ENCODE data around the gene CCDC17. TPM values are rescaled to one million over a fixed set of nuclear protein-coding genes. Genes with fewer than 3 reads are reported as not detected.

The CCDC17 gene
- total RNA-seq, 4 donors from 2014 or later = 1.4 to 2.1 (median 1.7) TPM

GRCh38 chr1:45654540-45655280 is 30.9 kb upstream of the CCDC17 start:
- intact Hi-C loops (cut with DNase I; ENCODE audit: low total_unique reads) = loop anchor here (5.0 kb wide), 1 partner anchor 782 kb away; no protein-coding TSS in a partner anchor
- 69 to 70% methylated on average over 12 of the region's 12 CpGs for WGBS, 2 donors
- H3K4me3 ChIP-seq (ENCODE audit: low read depth, poor library complexity, severe bottlenecking) = no peak overlapping the region
- DNase-seq (ENCODE audit: low spot score in 2 of 2) = no peak
- no peak for TF ChIP-seq POLR2A (IDR thresholded peaks at IDR 0.05)
- no peak for TF ChIP-seq CTCF (IDR thresholded peaks at IDR 0.05)

- DNase-seq (ENCODE audit: low spot score in 2 of 2) = no peak
- no peak for TF ChIP-seq POLR2A (IDR thresholded peaks at IDR 0.05)
- TF ChIP-seq CTCF (IDR thresholded peaks at IDR 0.05) = no peak
- intact Hi-C loops (cut with DNase I; ENCODE audit: low total_unique reads) = no loop called here
- H3K4me3 ChIP-seq (ENCODE audit: low read depth, poor library complexity, severe bottlenecking) = no peak overlapping the region
- 94 to 95% methylated on average over 9 of the region's 9 CpGs for WGBS, 2 donors
Observed at GRCh38 chr1:45647248-45648021, 23.6 kb upstream of the CCDC17 start.

- intact Hi-C loops (cut with DNase I; ENCODE audit: low total_unique reads) = no loop called here
Observed at GRCh38 chr1:45644661-45645060, 20.8 kb upstream of the CCDC17 start.

GRCh38 chr1:45643978-45644377 is 20.1 kb upstream of the CCDC17 start:
- H3K4me3 ChIP-seq (ENCODE audit: low read depth, poor library complexity, severe bottlenecking) = no peak overlapping the region
- intact Hi-C loops (cut with DNase I; ENCODE audit: low total_unique reads) = no loop called here
- DNase-seq (ENCODE audit: low spot score in 2 of 2) = no peak
- TF ChIP-seq CTCF (IDR thresholded peaks at IDR 0.05) = no peak

More at GRCh38 chr1:45644661-45645060, 20.8 kb upstream of the CCDC17 start:
- no peak for DNase-seq (ENCODE audit: low spot score in 2 of 2)
- WGBS, 2 donors = 82 to 85% methylated on average over 2 of the region's 2 CpGs
- no peak for TF ChIP-seq CTCF (IDR thresholded peaks at IDR 0.05)
- no peak for TF ChIP-seq POLR2A (IDR thresholded peaks at IDR 0.05)
- no peak overlapping the region for H3K4me3 ChIP-seq (ENCODE audit: low read depth, poor library complexity, severe bottlenecking)

- 74 to 79% methylated on average over 5 of the region's 5 CpGs for WGBS, 2 donors
- TF ChIP-seq POLR2A (IDR thresholded peaks at IDR 0.05) = no peak
- TF ChIP-seq CTCF (IDR thresholded peaks at IDR 0.05) = no peak
- H3K4me3 ChIP-seq (ENCODE audit: low read depth, poor library complexity, severe bottlenecking) = no peak overlapping the region
- no peak for DNase-seq (ENCODE audit: low spot score in 2 of 2)
- intact Hi-C loops (cut with DNase I; ENCODE audit: low total_unique reads) = no loop called here
Observed at GRCh38 chr1:45643321-45643720, 19.5 kb upstream of the CCDC17 start.
